Naive B cell (primary cell): Measurements from ENCODE around the gene ERVH48-1. TPM values are rescaled to one million over a fixed set of nuclear protein-coding genes. Genes with fewer than 3 reads are reported as not detected.
"Not testable (repeated sequence)": the region's sequence is repeated elsewhere in the genome, so short reads cannot be mapped to it uniquely, and the experiment has no call there.

Source experiments
- ATAC-seq, 2 donors: fragments of 150-1000 bp; cut with Tn5 transposase; 2 replicates each; pipeline ENCODE4 v1.10.0; 2021; ENCODE audit warnings: low read depth in 2 of 2, mild to moderate bottlenecking in 2 of 2, moderate library complexity in 2 of 2
- DNase-seq: peaks from one replicate; pipeline ENCODE4 v3.0.0; 2022
- H3K27ac Mint-ChIP-seq, 6 donors: one replicate each; pipeline ENCODE4 v1.8.0; 2020 to 2022; ENCODE audit warnings: mild to moderate bottlenecking in 6 of 6, mixed read lengths in 6 of 6, moderate library complexity in 5 of 6, inconsistent platforms in 2 of 6
- H3K27me3 Mint-ChIP-seq, 3 donors: one replicate each; pipeline ENCODE4 v1.8.0; 2021 to 2022; ENCODE audit warnings: mixed read lengths in 3 of 3, mild to moderate bottlenecking in 1 of 3
- H3K36me3 Mint-ChIP-seq, 2 donors: one replicate each; pipeline ENCODE4 v1.8.0; 2020 to 2022; ENCODE audit warnings: mixed read lengths in 2 of 2, inconsistent platforms in 1 of 2, mild to moderate bottlenecking in 1 of 2
- H3K4me1 Mint-ChIP-seq, 3 donors: one replicate each; pipeline ENCODE4 v1.8.0; 2020 to 2022; ENCODE audit warnings: mixed read lengths in 3 of 3, inconsistent platforms in 1 of 3, mild to moderate bottlenecking in 1 of 3, moderate library complexity in 1 of 3
- H3K4me3 Mint-ChIP-seq, 8 donors: one replicate each; pipeline ENCODE4 v1.8.0; 2020 to 2022; ENCODE audit warnings: mild to moderate bottlenecking in 8 of 8, mixed read lengths in 8 of 8, moderate library complexity in 8 of 8, inconsistent platforms in 2 of 8
- H3K9me3 Mint-ChIP-seq, 7 donors: one replicate each; pipeline ENCODE4 v1.8.0; 2020 to 2022; ENCODE audit warnings: mixed read lengths in 7 of 7, mild to moderate bottlenecking in 5 of 7, inconsistent platforms in 2 of 7, moderate library complexity in 1 of 7
- polyA plus RNA-seq, 6 donors: library from polyadenylated mRNA; unstranded; fragments of 300-500 nt; fragmentation: Illumina TruSeq; gene quantifications; one replicate each; pipeline ENCODE4 v1.2.3, GENCODE V29; 2021; ENCODE audit warnings: low read depth in 6 of 6

The ERVH48-1 gene
- polyA plus RNA-seq, 6 donors from 2014 or later = not detected

DNA sequence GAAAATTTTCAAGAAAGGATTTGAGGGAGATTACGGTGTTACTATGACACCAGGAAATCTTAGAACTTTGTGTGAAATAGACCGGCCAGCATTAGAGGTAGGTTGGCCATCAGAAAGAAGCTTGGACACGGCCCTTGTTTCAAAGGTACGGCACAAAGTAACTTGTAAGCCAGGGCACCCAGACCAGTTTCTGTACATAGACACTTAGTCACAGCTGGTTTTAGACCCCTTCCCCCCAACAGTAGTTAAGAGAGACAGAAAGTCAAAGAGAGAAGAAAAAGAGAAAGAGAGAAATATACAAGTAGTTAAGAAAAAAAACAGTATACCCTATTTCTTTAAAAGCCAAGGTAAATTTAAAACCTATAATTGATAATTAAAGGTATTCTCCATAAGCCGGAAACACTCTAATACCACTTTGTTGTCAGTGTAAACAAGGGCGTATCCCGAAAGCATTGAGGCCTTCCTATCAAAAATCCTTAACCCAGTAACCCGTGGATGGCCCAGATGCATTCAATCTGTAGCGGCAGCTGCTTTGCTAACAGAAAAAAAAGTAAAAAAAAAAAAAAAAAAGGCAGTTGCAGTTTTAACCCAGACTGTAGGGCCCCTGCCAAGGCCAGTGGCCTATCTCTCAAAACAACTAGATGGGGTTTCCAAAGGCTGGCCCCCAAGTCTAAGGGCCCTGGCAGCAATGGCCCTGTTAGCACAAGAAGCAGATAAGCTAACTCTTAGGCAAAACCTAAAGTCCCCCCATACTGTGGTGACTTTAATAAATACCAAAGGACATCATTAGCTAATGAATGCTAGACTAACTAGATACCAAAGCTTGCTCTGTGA lies 7.9 kb upstream of the ERVH48-1 start:
- H3K36me3 Mint-ChIP-seq, H3K27me3 Mint-ChIP-seq, ATAC-seq, DNase-seq, H3K4me3 Mint-ChIP-seq, H3K9me3 Mint-ChIP-seq: not testable (repeated sequence)
- Mint-ChIP-seq H3K27ac (peak overlapping the region in 1 of 6 donors; percentile 53), H3K4me1 (peaks cover 13 to 23% (median 20%) of the 10 kb centered on the region in 3 donors)

DNA sequence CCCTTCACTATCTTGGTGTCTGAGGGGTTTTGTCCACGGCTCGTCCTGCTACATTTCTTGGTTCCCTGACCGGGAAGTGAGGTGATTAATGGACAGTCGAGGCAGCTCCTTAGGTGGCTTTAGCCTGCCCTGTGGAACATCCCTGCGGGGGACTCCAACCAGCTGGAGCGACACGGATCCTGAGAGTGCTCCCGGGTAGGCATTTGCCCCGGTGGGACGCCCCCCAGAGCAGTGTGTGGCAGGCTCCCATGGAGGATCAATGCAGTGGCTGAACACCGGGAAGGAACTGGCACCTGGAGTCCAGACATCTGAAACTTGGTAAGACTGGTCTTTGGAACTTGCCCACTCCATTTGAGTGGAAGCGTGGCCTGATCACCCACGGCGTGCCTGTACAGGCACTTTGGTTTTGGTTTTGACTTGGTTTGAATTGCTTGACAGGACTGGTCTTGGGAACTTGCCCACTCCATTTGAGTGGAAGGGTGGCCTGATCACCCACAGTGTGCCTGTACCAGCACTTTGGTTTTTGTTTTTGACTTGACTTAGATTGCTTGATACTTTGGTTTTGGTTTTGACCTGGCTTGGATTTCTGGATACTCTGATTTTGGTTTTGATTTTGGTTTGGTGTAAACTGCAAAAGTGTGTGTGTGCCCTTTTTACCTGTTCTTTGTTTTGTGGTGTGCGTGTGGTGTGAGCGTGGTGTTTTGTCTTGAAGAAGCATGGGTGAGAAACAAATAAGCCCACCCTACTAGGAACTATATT lies 7.1 kb upstream of the ERVH48-1 start:
- not testable (repeated sequence) for H3K27me3 Mint-ChIP-seq, H3K4me3 Mint-ChIP-seq, H3K36me3 Mint-ChIP-seq, H3K9me3 Mint-ChIP-seq, ATAC-seq, DNase-seq
- Mint-ChIP-seq H3K4me1 (peaks cover 10 to 18% (median 14%) of the 10 kb centered on the region in 3 donors), H3K27ac (peak overlapping the region in 2 of 6 donors; percentile 43 to 65)

GRCh38 chr21:42931560-42932235 lies 6.3 kb upstream of the ERVH48-1 start:
- peaks cover 5 to 9% (median 5%) of the 10 kb centered on the region in 3 donors for H3K4me1 Mint-ChIP-seq
- no peaks in the 10 kb centered on the region for H3K27me3 Mint-ChIP-seq
- H3K9me3 Mint-ChIP-seq = no peaks in the 10 kb centered on the region
- DNase-seq = no peak
- peak overlapping the region in 1 of 8 donors; percentile 65 for H3K4me3 Mint-ChIP-seq
- H3K27ac Mint-ChIP-seq = peak overlapping the region in 1 of 6 donors; percentile 65
- ATAC-seq = no peak
- no peaks in the 10 kb centered on the region for H3K36me3 Mint-ChIP-seq

- no peak for ATAC-seq
- Mint-ChIP-seq H3K27me3 (no peaks in the 10 kb centered on the region), H3K36me3 (no peaks in the 10 kb centered on the region), H3K4me3 (no peak overlapping the region), H3K9me3 (no peaks in the 10 kb centered on the region), H3K4me1 (peaks cover 0 to 6% (median 2%) of the 10 kb centered on the region in 3 donors), H3K27ac (peak overlapping the region in 1 of 6 donors; percentile 12)
- DNase-seq = no peak
Measured at GRCh38 chr21:42929969-42930368, 4.5 kb upstream of the ERVH48-1 start.

DNA sequence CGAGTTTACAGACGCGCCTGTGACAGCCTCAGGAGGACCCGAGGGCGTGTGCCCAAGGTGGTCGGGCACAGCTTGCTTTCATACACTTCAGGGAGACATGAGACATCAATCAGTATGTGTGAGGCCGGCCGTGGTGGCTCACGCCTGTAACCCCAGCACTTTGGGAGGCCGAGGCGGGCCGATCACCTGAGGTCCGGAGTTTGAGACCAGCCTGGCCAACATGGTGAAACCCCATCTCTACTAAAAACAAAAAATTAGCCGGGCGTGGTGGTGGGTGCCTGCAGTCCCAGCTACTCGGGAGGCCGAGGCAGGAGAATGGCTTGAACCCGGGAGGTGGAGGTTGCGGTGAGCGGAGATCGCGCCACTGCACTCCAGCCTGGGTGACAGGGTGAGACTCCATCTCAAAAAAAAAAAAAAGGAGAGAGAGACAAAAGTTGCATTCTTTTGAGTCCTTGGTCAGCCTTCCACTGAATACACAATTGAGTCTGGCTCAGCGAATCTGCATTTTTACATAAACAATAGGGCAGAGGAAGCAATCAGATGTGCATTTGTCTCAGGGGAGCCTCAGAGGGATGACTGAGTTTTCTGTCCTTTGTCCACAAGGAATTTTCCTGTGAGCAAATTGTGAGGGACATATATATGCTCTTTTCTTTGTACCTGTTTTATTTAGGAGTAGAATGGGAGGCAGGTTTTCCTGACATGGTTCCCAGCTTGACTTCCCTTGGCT lies 2.2 kb upstream of the ERVH48-1 start:
- not testable (repeated sequence) for H3K27me3 Mint-ChIP-seq, ATAC-seq, H3K36me3 Mint-ChIP-seq, DNase-seq, H3K4me3 Mint-ChIP-seq, H3K9me3 Mint-ChIP-seq
- Mint-ChIP-seq H3K4me1 (peaks cover 15 to 18% (median 16%) of the 10 kb centered on the region in 3 donors), H3K27ac (peak overlapping the region in 1 of 6 donors; percentile 47)

DNA sequence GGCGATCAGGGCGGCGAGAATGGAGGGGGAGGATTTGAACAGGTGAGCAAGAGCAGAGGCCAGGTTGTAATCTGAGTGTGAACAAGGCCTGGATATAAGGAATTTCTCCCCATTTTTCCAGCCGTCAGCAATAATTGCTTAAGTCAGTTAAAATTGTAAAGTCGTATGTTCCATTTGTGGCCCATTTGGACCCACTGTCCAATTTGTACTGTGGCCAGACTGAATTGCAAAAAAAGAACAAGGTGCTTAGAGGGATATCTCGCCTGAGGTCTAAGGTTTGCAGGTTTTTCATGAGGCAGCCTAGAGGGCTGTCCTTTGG lies 1.0 kb downstream of the ERVH48-1 start:
- peak overlapping the region in 4 of 8 donors; percentile 54 to 67 (median 56) for H3K4me3 Mint-ChIP-seq
- H3K27ac Mint-ChIP-seq = peak overlapping the region in 3 of 6 donors; percentile 1 to 95 (median 69)
- ATAC-seq = no peak

GRCh38 chr21:42923553-42924432 lies 1.6 kb downstream of the ERVH48-1 start:
- Mint-ChIP-seq H3K27me3 (no peaks in the 10 kb centered on the region), H3K9me3 (no peaks in the 10 kb centered on the region), H3K4me3 (peak overlapping the region in 6 of 8 donors; percentile 41 to 88 (median 56)), H3K27ac (peak overlapping the region in 5 of 6 donors; percentile 13 to 95 (median 69)), H3K36me3 (no peaks in the 10 kb centered on the region), H3K4me1 (peaks cover 15 to 18% (median 15%) of the 10 kb centered on the region in 3 donors)
- DNase-seq = peak; percentile 69
- ATAC-seq = peak; percentile 95 to 97

More for the DNA sequence above, 1.0 kb downstream of the ERVH48-1 start:
- Mint-ChIP-seq H3K9me3 (no peaks in the 10 kb centered on the region), H3K4me1 (peaks cover 15 to 18% (median 15%) of the 10 kb centered on the region in 3 donors), H3K36me3 (no peaks in the 10 kb centered on the region), H3K27me3 (no peaks in the 10 kb centered on the region)
- no peak for DNase-seq

DNA sequence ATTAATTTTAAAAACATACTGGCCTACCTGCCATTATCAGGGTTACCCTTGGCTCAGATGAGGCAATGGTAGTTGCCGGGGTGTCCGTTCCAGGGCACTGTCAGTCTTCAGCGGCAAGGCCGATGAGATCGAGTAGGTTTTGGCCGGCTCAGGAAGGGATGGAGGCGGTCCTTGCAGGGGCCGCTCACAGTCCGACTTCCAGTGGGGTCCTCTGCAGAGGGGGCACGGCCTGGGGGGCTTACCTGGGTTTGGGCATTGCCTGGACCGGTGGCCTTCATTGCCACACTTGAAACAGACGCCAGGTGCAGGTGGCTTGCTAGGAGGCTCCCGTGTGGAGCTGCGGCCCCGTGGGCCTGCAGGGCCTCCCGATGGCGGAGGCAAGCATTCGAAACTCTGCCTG lies 2.5 kb downstream of the ERVH48-1 start:
- ATAC-seq (no peak), DNase-seq (no peak)
- no peak overlapping the region for H3K4me3 Mint-ChIP-seq
- peak overlapping the region in 1 of 6 donors; percentile 15 for H3K27ac Mint-ChIP-seq
- H3K36me3 Mint-ChIP-seq = no peaks in the 10 kb centered on the region
- no peaks in the 10 kb centered on the region for H3K27me3 Mint-ChIP-seq
- H3K4me1 Mint-ChIP-seq = peaks cover 15 to 18% (median 15%) of the 10 kb centered on the region in 3 donors
- no peaks in the 10 kb centered on the region for H3K9me3 Mint-ChIP-seq

- Mint-ChIP-seq H3K4me1 (peaks cover 15 to 18% (median 15%) of the 10 kb centered on the region in 3 donors), H3K27me3 (no peaks in the 10 kb centered on the region), H3K27ac (no peak overlapping the region), H3K36me3 (no peaks in the 10 kb centered on the region), H3K9me3 (no peaks in the 10 kb centered on the region), H3K4me3 (no peak overlapping the region)
- DNase-seq (no peak), ATAC-seq (no peak)
Measured at GRCh38 chr21:42921927-42922326, 3.5 kb downstream of the ERVH48-1 start.

DNA sequence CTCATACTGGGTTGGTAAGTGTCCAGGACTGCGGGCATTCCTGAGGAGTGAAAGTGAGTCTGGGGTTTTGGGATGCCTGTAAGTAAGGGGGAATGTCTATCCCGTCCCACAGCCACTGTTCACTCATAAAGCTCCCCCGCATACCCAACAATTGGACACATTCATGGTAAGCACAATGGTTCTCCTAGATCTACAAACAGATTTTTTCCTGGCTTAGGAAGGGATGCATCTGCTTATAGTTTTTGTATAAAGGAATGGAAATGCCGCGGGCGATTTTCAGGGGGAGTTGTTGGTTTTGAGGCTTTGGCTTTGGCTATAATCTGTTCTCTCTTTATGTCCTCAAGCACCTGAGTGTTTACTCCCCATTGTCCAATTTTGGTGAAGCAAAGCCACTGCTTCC lies 7.1 kb downstream of the ERVH48-1 start:
- Mint-ChIP-seq H3K36me3 (no peaks in the 10 kb centered on the region), H3K4me3 (no peak overlapping the region), H3K27ac (peak overlapping the region in 2 of 6 donors; percentile 37 to 84), H3K27me3 (no peaks in the 10 kb centered on the region), H3K9me3 (no peaks in the 10 kb centered on the region), H3K4me1 (peaks cover 1 to 3% (median 2%) of the 10 kb centered on the region in 3 donors)
- no peak for DNase-seq
- no peak for ATAC-seq

DNA sequence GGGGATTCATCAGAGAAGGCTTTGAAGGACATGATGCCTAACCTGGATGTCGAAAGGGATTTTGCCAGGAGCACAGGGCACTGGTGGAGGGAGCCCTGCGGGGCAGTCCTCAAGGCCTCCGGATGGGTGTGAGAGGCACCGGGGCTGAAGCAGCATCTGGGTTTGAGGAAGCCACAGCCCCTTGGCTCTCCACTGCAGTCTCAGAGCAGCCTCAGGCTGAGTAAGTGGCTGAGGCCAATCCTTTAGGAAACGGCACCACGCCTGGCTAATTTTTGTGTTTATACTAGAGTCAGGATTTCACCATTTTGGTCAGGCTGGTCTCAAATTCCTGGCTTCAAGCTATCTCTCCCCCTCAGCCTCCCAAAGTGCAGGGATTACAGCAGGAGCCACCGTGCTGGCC lies 12.0 kb downstream of the ERVH48-1 start:
- H3K36me3 Mint-ChIP-seq = peaks cover 3 to 8% of the 10 kb centered on the region in 2 donors
- peaks cover 0 to 3% (median 0%) of the 10 kb centered on the region in 3 donors for H3K4me1 Mint-ChIP-seq
- H3K4me3 Mint-ChIP-seq = no peak overlapping the region
- no peaks in the 10 kb centered on the region for H3K27me3 Mint-ChIP-seq
- ATAC-seq = no peak
- H3K9me3 Mint-ChIP-seq = no peaks in the 10 kb centered on the region
- no peak overlapping the region for H3K27ac Mint-ChIP-seq
- DNase-seq = no peak

DNA sequence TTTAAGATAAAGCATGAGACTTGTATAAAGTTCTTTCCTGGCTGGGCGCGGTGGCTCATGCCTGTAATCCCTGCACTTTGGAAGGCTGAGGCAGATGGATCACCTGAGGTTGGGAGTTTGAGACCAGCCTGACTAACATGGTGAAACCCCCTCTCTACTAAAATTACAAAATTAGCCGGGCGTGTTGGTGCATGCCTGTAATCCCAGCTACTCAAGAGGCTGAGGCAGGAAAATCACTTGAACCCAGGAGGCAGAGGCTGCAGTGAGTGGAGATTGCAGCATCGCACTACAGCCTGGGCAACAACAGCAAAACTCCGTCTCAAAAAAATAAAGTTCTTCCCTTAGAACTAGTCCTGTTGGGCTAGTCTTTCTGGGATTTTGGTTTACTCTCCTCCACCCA lies 13.5 kb downstream of the ERVH48-1 start:
- not testable (repeated sequence) for H3K4me3 Mint-ChIP-seq, H3K9me3 Mint-ChIP-seq, ATAC-seq, DNase-seq, H3K36me3 Mint-ChIP-seq, H3K27me3 Mint-ChIP-seq, H3K27ac Mint-ChIP-seq, H3K4me1 Mint-ChIP-seq
